ENCODE measurements around the gene ADH1B. TPM values are rescaled to one million over a fixed set of nuclear protein-coding genes. Genes with fewer than 3 reads are reported as not detected.
A peak's percentile ranks its signal among the peaks of the same experiment; 100 is the strongest.
"Not testable (repeated sequence)": the region's sequence is repeated elsewhere in the genome, so short reads cannot be mapped to it uniquely, and the experiment has no call there.

ADH1B gene
- total and polyA plus RNA-seq, 3 donors from 2014 or later: 6.4 to 24.6 (median 9.4) TPM

DNA sequence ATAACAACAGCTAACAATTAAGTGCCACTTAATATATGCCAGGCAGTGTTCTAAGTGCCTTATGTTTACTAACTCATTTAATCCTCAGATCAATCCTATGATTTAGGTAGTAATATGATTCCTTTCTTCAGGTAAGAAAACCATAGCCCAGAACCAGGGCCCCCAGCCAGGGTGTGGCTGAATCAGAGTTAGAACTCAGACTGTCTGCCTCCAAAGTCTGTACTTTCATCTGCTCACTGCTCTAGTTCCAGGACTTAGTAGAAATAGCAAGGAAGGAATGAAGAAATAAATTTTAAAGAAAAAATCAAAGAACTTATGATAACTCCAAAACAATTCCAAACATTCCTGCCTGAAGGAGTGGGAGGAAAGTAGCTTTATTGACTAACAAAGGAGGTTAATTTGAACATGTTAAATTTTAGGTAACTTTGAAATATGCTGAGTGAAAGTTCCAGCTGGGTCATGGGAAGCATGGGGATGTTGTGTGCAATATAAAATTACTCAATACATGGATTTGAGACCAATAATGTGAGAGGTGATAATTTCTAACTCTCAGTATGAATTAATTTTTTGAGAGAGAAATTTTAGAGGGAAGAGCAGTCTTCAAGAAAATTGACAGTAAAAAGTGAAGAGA lies 40.2 kb upstream of the ADH1B start:
- Histone ChIP-seq H3K9me3 (no peaks in the 10 kb centered on the region), H3K4me1 (no peaks in the 10 kb centered on the region), H3K27ac (peak overlapping the region in 1 of 2 donors; percentile 50), H3K36me3 (ENCODE audit: low read depth, missing control alignments) (no peaks in the 10 kb centered on the region), H3K4me3 (no peak overlapping the region), H3K27me3 (no peaks in the 10 kb centered on the region)
- TF ChIP-seq POLR2A (IDR thresholded peaks at IDR 0.05): no peak
- TF ChIP-seq, protein P1, sequence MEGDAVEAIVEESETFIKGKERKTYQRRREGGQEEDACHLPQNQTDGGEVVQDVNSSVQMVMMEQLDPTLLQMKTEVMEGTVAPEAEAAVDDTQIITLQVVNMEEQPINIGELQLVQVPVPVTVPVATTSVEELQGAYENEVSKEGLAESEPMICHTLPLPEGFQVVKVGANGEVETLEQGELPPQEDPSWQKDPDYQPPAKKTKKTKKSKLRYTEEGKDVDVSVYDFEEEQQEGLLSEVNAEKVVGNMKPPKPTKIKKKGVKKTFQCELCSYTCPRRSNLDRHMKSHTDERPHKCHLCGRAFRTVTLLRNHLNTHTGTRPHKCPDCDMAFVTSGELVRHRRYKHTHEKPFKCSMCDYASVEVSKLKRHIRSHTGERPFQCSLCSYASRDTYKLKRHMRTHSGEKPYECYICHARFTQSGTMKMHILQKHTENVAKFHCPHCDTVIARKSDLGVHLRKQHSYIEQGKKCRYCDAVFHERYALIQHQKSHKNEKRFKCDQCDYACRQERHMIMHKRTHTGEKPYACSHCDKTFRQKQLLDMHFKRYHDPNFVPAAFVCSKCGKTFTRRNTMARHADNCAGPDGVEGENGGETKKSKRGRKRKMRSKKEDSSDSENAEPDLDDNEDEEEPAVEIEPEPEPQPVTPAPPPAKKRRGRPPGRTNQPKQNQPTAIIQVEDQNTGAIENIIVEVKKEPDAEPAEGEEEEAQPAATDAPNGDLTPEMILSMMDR (IDR thresholded peaks at IDR 0.05): no peak
- DNase-seq: no peak
- intact Hi-C loops (cut with DNase I; ENCODE audit: low total_unique reads): no loop called here

DNA sequence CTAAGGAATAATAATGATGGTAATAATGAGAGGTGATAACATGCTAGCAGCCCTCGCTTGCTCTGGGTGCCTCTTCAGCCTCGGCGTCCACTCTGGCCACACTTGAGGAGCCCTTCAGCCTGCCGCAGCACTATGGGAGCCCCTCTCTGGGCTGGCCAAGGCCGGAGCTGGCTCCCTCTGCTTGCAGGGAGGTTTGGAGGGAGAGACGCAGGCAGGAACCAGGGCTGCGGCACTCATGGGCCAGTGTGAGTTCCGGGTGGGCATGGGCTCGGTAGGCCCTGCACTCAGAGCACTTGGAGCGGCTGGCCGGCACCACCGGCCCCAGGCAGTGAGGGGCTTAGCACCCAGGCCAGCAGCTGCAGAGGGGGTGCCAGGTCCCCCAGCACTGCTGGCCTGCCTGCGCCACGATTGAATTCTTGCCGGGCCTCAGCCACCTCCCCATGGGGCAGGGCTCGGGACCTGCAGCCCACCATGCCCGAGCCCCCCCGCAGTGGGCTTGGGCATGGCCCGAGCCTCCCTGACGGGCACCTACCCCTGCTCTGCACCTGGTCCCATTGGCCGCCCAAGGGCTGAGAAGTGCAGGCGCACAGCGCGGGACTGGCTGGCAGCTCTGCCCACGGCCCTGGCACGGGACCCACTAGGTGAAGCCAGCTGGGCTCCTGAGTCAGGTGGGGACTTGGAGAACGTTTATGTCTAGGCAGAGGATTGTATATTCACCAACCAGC lies 38.4 kb upstream of the ADH1B start:
- Histone ChIP-seq H3K36me3 (ENCODE audit: low read depth, missing control alignments) (no peaks in the 10 kb centered on the region), H3K9me3 (no peaks in the 10 kb centered on the region), H3K27me3 (no peaks in the 10 kb centered on the region), H3K4me3 (no peak overlapping the region), H3K4me1 (no peaks in the 10 kb centered on the region), H3K27ac (no peak overlapping the region)
- WGBS, 2 donors: 79 to 84% methylated on average over 5 to 19 of the region's 27 CpGs
- TF ChIP-seq POLR2A (IDR thresholded peaks at IDR 0.05): no peak
- TF ChIP-seq, protein P1 (IDR thresholded peaks at IDR 0.05): no peak
- intact Hi-C loops (cut with DNase I; ENCODE audit: low total_unique reads): no loop called here
- DNase-seq: no peak

DNA sequence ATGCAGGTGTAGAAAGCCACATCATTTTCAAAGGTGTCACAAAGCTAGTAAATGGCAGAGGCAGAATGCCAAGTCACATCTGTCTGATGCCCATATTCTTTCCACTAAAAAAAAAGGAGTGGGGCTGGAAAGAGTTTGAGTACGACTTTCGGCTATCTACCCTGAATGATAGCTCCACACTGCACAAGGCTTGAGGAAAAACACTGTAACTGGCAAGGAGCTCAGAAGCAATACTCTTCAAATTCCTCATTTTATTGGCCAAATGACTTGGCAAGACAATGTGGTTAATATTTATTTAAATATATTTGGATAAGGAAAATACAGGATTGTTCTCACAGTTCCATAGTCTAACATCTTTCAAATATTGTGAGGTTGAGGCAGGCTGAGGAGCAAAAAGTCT lies 36.7 kb upstream of the ADH1B start:
- intact Hi-C loops (cut with DNase I; ENCODE audit: low total_unique reads): no loop called here

DNA sequence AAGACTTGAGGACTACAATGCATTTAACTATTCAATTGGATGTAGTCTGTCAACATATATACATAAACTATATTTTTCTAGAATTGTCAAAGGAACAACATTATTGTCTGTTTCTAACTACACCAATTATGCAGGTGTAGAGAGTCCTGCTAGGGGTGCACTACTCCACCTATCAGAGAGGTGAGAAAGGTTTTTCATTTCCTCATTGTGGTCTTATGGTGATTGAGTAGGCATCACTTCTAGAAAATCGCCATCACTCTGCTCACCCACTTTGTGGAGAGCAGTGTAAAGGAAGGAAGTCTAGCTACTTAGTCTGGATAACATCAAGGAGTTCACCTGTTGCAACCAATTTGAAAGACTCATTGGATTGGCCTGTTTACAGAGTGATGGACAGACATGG lies 35.8 kb upstream of the ADH1B start:
- H3K27ac ChIP-seq: no peak overlapping the region
- no peak overlapping the region for H3K4me3 ChIP-seq
- H3K4me1 ChIP-seq: peaks cover 6% of the 10 kb centered on the region
- TF ChIP-seq, protein P1 (IDR thresholded peaks at IDR 0.05): no peak
- TF ChIP-seq POLR2A (IDR thresholded peaks at IDR 0.05): no peak
- no peaks in the 10 kb centered on the region for H3K27me3 ChIP-seq
- DNase-seq: no peak
- intact Hi-C loops (cut with DNase I; ENCODE audit: low total_unique reads): no loop called here
- no peaks in the 10 kb centered on the region for H3K36me3 ChIP-seq (ENCODE audit: low read depth, missing control alignments)
- no peaks in the 10 kb centered on the region for H3K9me3 ChIP-seq
- WGBS, 2 donors: 79 to 86% methylated on average over 1 of the region's 1 CpG

More for the DNA sequence above, 36.7 kb upstream of the ADH1B start:
- Histone ChIP-seq H3K27me3 (no peaks in the 10 kb centered on the region), H3K4me1 (peaks cover 4% of the 10 kb centered on the region), H3K36me3 (ENCODE audit: low read depth, missing control alignments) (no peaks in the 10 kb centered on the region), H3K9me3 (no peaks in the 10 kb centered on the region), H3K27ac (no peak overlapping the region), H3K4me3 (no peak overlapping the region)
- TF ChIP-seq POLR2A (IDR thresholded peaks at IDR 0.05): no peak
- TF ChIP-seq, protein P1 (IDR thresholded peaks at IDR 0.05): no peak
- no peak for DNase-seq
- 30 to 39% methylated on average over 2 of the region's 2 CpGs for WGBS, 2 donors

DNA sequence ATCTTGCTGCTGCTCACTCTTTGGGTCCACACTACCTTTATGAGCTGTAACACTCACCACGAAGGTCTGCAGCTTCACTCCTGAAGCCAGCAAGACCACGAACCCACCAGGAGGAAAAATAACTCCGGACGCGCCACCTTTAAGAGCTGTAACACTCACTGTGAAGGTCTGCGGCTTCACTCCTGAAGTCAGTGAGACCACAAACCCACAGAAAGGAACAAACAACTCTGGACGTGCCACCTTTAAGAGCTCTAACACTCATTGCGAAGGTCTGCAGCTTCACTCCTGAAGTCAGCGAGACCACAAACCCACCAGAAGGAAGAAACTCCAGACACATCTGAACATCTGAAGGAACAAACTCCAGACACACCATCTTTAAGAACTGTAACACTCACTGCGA lies 34.9 kb upstream of the ADH1B start:
- DNase-seq; H3K27ac ChIP-seq; H3K36me3 ChIP-seq (ENCODE audit: low read depth, missing control alignments); H3K9me3 ChIP-seq; intact Hi-C loops (cut with DNase I; ENCODE audit: low total_unique reads); H3K4me3 ChIP-seq; H3K27me3 ChIP-seq; H3K4me1 ChIP-seq: not testable (repeated sequence)
- 73 to 82% methylated on average over 10 of the region's 10 CpGs for WGBS, 2 donors

All from testis (tissue), 3 donors.